PC-9 (cell line): ENCODE measurements around the gene CLDN9.

Experiments
- CTCF ChIP-seq: fragments of 200-600 bp; sonication (generic); conservative IDR thresholded peaks from 2 replicates; pipeline ENCODE4 v1.6.1; 2017; ENCODE audit warnings: mixed run types, antibody characterized with exemption, mild to moderate bottlenecking, moderate library complexity
- EZH2 ChIP-seq: fragments of 200-600 bp; sonication (generic); IDR thresholded peaks from 2 replicates; pipeline ENCODE4 v1.8.0; 2017; ENCODE audit warnings: antibody characterized with exemption, low read depth

GRCh38 chr16:3001316-3001715, 11.4 kb upstream of the CLDN9 start:
- TF ChIP-seq CTCF, result no peak
- TF ChIP-seq EZH2, result no peak
